GM12875 (cell line): ENCODE data around the gene DDX20.

Source experiments
- H3K4me3 ChIP-seq: one replicate; pipeline ENCODE4 v1.5.1; 2011; ENCODE audit warnings: low read depth, low read length, control low read depth
- TF ChIP-seq, protein P1 (sequence below): IDR thresholded peaks from 2 replicates; pipeline ENCODE4 v1.5.1; 2011; ENCODE audit warnings: low read depth, mild to moderate bottlenecking, control low read depth, inconsistent platforms, low read length, moderate library complexity, borderline replicate concordance; ENCODE audit not compliant: insufficient read depth

Gene DDX20

DNA sequence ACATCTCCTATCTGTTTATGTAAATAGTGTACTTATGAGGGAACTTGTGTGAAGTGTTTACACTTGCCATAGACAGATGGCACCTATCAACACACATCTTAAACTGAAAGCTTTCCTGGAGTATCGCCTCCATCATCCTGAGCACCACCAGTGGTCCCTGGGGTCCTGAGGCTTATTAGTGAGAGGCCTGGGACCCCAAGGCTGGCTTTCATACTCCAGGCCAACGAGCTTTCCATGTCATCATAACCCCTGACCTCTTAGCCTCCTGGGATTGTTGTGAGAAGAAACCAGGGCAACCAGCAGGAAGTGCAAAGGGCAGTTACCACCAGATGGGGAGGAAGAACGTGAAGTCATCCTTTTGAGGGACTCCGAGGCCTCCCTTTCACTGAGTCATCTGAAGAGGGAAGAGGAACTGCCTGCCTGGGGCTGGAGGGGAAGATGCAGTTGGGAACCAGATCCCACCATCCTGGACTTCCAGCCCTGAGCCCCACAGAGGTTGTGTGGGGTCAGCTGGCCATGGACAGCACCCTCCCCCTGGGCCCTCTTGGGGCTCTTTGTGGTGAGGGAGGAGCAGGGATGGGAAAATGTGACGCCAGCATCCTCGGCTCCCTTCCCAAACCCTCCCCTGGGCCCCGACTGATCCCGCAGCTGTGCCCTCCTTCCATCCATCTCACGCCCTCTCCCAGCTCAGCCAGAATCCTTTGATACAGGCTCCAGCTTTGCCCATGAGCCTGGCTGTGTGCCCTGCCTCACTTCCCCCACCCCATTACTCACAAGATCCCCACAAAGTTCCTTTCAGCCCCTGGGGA, 22.3 kb upstream of the DDX20 start:
- TF ChIP-seq, protein P1, sequence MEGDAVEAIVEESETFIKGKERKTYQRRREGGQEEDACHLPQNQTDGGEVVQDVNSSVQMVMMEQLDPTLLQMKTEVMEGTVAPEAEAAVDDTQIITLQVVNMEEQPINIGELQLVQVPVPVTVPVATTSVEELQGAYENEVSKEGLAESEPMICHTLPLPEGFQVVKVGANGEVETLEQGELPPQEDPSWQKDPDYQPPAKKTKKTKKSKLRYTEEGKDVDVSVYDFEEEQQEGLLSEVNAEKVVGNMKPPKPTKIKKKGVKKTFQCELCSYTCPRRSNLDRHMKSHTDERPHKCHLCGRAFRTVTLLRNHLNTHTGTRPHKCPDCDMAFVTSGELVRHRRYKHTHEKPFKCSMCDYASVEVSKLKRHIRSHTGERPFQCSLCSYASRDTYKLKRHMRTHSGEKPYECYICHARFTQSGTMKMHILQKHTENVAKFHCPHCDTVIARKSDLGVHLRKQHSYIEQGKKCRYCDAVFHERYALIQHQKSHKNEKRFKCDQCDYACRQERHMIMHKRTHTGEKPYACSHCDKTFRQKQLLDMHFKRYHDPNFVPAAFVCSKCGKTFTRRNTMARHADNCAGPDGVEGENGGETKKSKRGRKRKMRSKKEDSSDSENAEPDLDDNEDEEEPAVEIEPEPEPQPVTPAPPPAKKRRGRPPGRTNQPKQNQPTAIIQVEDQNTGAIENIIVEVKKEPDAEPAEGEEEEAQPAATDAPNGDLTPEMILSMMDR: no peak

DNA sequence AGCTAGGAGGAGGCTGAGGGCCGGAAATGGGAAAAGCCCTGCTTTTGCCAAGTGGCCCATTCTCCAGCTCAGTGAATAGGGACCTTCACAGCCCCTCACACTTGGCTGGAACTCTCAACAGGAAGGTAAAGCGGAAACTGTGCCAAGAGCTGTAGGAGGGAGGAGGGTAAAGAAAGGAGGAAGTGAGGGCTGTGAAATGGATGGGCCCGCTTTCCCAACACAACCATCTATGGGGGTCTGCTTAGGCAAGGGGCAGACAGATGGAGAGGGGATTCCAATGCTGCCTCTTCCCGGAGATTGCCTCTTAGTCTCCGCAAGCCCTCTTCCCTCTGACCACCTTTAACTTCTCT, 21.7 kb upstream of the DDX20 start:
- TF ChIP-seq, protein P1: no peak
- H3K4me3 ChIP-seq: no peak overlapping the region

More for the DNA sequence above, 22.3 kb upstream of the DDX20 start:
- H3K4me3 ChIP-seq: no peak overlapping the region

DNA sequence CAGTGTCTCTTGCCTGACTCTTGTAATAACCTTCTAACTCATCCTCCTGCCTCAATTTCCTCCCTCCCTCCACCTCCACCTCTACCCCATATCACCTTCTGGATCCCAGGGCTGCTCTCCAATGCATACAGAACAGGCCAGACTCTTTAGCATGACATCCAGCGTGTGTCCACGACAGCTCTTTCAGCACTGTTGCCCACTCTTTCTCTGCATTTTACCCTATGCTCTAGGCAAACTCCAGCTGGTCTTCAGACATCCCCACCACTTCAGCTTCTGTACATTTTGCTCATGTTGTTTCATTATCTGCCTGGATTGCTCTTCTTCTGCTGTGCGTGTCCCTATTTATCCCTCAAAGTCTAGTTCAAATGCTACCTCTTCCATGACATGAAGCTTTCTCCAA, 21.3 kb upstream of the DDX20 start:
- TF ChIP-seq, protein P1: no peak
- H3K4me3 ChIP-seq: no peak overlapping the region

GRCh38 chr1:111734856-111735255, 20.8 kb upstream of the DDX20 start:
- TF ChIP-seq, protein P1: no peak
- H3K4me3 ChIP-seq: no peak overlapping the region

GRCh38 chr1:111735321-111735720, 20.4 kb upstream of the DDX20 start:
- no peak overlapping the region for H3K4me3 ChIP-seq
- TF ChIP-seq, protein P1: no peak

DNA sequence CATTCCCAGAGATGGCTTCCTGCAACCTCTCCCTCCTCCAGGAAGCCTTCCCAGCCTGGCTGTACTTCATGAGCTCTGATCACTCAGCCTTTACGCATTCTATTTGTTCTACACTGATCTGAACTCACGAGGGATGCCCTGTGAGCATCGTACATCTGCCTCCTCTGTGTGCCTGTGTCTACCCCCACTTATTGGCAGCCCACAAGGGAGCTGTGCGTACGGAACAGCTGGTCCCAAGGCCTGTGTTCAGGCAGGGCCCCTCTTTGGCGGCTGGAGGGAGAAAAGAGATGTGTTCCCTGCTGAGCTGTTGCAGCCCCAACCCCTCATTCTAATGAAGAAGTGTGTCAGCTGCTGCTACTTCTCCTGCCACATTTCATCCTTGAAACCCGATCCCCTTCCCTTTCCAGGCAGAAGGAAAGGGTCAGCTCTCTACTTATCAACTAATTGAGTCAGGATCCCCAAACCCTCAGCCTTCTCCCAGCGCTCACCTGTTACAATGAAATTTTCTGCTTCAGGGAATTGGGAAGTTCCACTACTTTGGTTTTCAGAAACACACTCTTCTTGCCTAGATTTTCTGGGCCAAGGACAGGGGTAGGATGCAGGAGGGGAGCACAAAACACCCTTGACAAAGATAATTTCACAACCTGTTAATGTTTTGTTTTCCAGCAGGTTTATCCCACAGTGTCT, 19.7 kb upstream of the DDX20 start:
- H3K4me3 ChIP-seq: no peak overlapping the region
- TF ChIP-seq, protein P1: no peak
